Measurements from ENCODE around the gene PQBP1. TPM values are rescaled to one million over a fixed set of nuclear protein-coding genes. Genes with fewer than 3 reads are reported as not detected.

The PQBP1 gene
- total and polyA plus RNA-seq, 3 donors from 2014 or later = 37.8 to 43.7 (median 39.3) TPM

DNA sequence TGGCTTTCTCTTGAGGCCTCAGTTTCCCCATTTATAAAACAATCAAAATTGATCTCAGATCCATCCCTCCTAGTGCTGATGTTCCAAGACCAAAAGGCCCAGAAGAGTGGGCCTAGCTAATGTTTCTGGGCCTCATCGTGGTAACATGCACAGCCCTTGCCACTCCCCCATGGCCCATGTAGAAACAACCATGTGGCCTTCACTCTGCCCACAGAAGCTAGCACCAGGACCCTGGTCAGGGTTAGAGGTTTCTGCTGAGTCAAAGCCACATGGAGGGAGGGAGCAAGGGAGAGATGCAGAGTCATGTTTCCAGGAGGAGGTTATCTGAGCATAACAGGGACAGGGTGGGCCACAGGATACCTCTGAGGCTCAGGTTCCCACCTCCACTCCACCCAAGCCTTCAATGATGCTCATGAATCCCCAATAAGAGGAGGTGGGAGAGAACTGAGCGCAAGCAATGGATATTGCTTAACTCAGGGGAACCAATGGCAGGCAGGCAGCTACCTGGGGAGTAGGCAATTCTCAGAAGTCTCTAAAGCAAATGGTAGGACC, 42.8 kb downstream of the PQBP1 start:
- TF ChIP-seq, protein P1, sequence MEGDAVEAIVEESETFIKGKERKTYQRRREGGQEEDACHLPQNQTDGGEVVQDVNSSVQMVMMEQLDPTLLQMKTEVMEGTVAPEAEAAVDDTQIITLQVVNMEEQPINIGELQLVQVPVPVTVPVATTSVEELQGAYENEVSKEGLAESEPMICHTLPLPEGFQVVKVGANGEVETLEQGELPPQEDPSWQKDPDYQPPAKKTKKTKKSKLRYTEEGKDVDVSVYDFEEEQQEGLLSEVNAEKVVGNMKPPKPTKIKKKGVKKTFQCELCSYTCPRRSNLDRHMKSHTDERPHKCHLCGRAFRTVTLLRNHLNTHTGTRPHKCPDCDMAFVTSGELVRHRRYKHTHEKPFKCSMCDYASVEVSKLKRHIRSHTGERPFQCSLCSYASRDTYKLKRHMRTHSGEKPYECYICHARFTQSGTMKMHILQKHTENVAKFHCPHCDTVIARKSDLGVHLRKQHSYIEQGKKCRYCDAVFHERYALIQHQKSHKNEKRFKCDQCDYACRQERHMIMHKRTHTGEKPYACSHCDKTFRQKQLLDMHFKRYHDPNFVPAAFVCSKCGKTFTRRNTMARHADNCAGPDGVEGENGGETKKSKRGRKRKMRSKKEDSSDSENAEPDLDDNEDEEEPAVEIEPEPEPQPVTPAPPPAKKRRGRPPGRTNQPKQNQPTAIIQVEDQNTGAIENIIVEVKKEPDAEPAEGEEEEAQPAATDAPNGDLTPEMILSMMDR (IDR thresholded peaks at IDR 0.05) = no peak
- TF ChIP-seq POLR2A (IDR thresholded peaks at IDR 0.05) = no peak
- H3K27me3 ChIP-seq = no peaks in the 10 kb centered on the region
- no peaks in the 10 kb centered on the region for H3K4me1 ChIP-seq
- intact Hi-C loops (cut with DNase I; ENCODE audit: low total_unique reads) = no loop called here
- H3K4me3 ChIP-seq = no peak overlapping the region
- no peak overlapping the region for H3K27ac ChIP-seq
- 64% methylated on average over 2 of the region's 2 CpGs; no CpG with 5 or more reads in 1 of the 2 donors for WGBS, 2 donors
- DNase-seq = no peak
- H3K36me3 ChIP-seq (ENCODE audit: low read depth, missing control alignments) = no peaks in the 10 kb centered on the region
- H3K9me3 ChIP-seq = no peaks in the 10 kb centered on the region

DNA sequence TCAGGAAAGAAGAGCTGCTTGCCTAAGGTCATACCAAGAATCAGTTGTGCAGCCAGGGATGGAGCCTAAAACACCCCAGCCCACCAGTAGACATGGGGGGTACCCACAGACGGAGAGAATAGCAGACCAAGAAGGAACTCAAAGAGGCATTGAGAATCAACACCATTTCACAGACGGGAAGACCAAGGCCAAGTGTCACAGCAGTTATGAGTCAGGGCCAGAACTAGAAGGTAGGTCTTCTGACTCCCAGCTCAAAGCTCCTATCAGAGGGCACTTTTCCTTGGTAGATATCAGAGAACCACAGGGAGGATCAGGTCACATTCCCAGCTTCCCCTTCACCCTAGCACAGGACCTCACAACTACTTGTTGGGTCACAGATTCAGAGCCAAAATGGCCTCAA, 45.2 kb downstream of the PQBP1 start:
- H3K4me1 ChIP-seq = no peaks in the 10 kb centered on the region
- no peak overlapping the region for H3K27ac ChIP-seq
- TF ChIP-seq POLR2A (IDR thresholded peaks at IDR 0.05) = no peak
- TF ChIP-seq, protein P1 (IDR thresholded peaks at IDR 0.05) = no peak
- DNase-seq = no peak
- intact Hi-C loops (cut with DNase I; ENCODE audit: low total_unique reads) = no loop called here
- no peak overlapping the region for H3K4me3 ChIP-seq
- WGBS, 2 donors = 70 to 75% methylated on average over 2 of the region's 2 CpGs
- no peaks in the 10 kb centered on the region for H3K36me3 ChIP-seq (ENCODE audit: low read depth, missing control alignments)
- H3K27me3 ChIP-seq = no peaks in the 10 kb centered on the region
- no peaks in the 10 kb centered on the region for H3K9me3 ChIP-seq

DNA sequence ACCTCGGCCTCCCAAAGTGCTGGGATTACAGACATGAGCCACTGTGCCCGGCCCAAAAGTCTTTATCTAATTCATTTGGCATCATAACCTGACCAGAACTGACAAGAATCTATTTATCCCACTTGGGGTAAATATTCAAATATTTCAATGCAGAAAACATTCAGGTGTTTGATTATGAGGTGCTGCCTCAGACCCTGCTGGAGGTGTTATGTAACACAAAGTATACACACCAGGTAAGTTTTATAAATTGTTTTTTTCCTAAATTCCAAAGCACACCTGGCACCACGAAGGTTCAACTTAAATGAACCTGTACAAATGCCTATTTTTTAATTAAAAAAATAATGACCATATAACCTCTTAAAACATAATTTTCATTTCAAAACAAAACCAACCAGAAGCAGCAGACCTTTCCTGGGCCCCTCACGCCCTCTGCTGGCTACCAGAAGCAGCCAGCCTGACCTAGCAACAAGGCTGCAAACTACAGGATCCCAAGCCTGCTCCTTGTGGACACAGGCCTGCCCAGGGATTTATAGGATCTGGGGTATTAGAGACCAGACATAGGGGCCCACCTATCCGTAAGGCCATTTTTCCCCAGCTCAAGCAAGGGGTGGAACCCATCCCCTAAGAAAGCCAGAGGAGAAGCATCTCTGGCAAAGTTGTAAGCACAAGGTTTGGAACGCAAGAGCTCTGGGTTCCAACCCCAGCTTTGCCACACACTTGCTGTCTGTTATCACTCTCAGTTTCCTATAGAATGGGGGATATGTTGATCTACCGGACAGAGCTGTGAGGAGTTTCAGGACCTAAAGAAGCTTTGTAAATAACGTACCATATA, 48.0 kb downstream of the PQBP1 start:
- DNase-seq = peak; percentile 50
- H3K9me3 ChIP-seq = no peaks in the 10 kb centered on the region
- H3K4me1 ChIP-seq = no peaks in the 10 kb centered on the region
- WGBS, 2 donors = 48 to 60% methylated on average over 5 to 6 of the region's 8 CpGs
- no peaks in the 10 kb centered on the region for H3K36me3 ChIP-seq (ENCODE audit: low read depth, missing control alignments)
- TF ChIP-seq, protein P1 (IDR thresholded peaks at IDR 0.05) = peak; percentile 10 to 48 (median 13)
- no peak for TF ChIP-seq POLR2A (IDR thresholded peaks at IDR 0.05)
- intact Hi-C loops (cut with DNase I; ENCODE audit: low total_unique reads) = no loop called here
- H3K4me3 ChIP-seq = no peak overlapping the region
- H3K27me3 ChIP-seq = no peaks in the 10 kb centered on the region
- no peak overlapping the region for H3K27ac ChIP-seq

DNA sequence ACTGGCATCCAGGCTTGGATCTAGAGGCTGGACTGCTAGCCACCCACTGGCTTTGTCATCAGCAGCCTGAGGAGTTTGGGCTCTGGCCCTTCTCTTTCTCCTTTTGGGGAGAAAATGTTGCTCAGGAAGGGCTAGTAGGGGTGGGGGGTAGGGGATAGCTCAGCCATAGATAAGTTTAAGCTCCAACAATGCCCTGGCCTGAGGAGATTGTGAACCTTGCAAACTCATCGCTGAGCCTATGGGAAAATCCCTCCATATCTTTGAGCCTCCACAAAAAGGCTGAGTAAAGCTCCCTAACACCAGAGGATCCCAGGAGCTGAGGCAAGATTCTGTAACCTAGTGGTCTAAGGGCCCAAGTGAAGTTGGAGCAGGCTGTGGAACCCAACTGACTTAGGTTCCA, 50.9 kb downstream of the PQBP1 start:
- no peak for DNase-seq
- WGBS, 2 donors = 100% methylated on average over 1 of the region's 1 CpG; no CpG with 5 or more reads in 1 of the 2 donors
- intact Hi-C loops (cut with DNase I; ENCODE audit: low total_unique reads) = no loop called here
- Histone ChIP-seq H3K9me3 (no peaks in the 10 kb centered on the region), H3K27ac (no peak overlapping the region), H3K36me3 (ENCODE audit: low read depth, missing control alignments) (no peaks in the 10 kb centered on the region), H3K27me3 (no peaks in the 10 kb centered on the region), H3K4me1 (no peaks in the 10 kb centered on the region), H3K4me3 (no peak overlapping the region)
- TF ChIP-seq POLR2A (IDR thresholded peaks at IDR 0.05) = no peak
- TF ChIP-seq, protein P1 (IDR thresholded peaks at IDR 0.05) = no peak

Other genes with a start within 250 kb of the PQBP1 start
- 1 to 10 TPM; 2.5 to 5.5 TPM for gene WAS, start 214.1 kb upstream of the PQBP1 start, total RNA-seq
- 4.7 TPM for gene WAS, start 214.1 kb upstream of the PQBP1 start, polyA plus RNA-seq (ENCODE audit: insufficient read depth, low read depth, low replicate concordance)
- 10 to 100 TPM; 16.5 to 16.7 TPM for gene SUV39H1, start 201.2 kb upstream of the PQBP1 start, total RNA-seq
- gene SUV39H1, start 201.2 kb upstream of the PQBP1 start, polyA plus RNA-seq (ENCODE audit: insufficient read depth, low read depth, low replicate concordance) = 10.3 TPM
- gene GLOD5, start 136.2 kb upstream of the PQBP1 start, total RNA-seq = not detected
- 0.83 TPM for gene GLOD5, start 136.2 kb upstream of the PQBP1 start, polyA plus RNA-seq (ENCODE audit: insufficient read depth, low read depth, low replicate concordance)
- under 1 TPM in 1 of 2 donors, not detected in 1; 0.24 TPM for gene GATA1, start 111.3 kb upstream of the PQBP1 start, total RNA-seq
- 1.3 TPM for gene GATA1, start 111.3 kb upstream of the PQBP1 start, polyA plus RNA-seq (ENCODE audit: insufficient read depth, low read depth, low replicate concordance)
- gene HDAC6, start 95.9 kb upstream of the PQBP1 start, total RNA-seq = 100 to 1,000 TPM; 223 to 269 TPM
- gene HDAC6, start 95.9 kb upstream of the PQBP1 start, polyA plus RNA-seq (ENCODE audit: insufficient read depth, low read depth, low replicate concordance) = 147 TPM
- 1 to 10 TPM; 1.4 to 2.0 TPM for gene ERAS, start 71.4 kb upstream of the PQBP1 start, total RNA-seq
- gene ERAS, start 71.4 kb upstream of the PQBP1 start, polyA plus RNA-seq (ENCODE audit: insufficient read depth, low read depth, low replicate concordance) = 0.76 TPM
- 10 to 100 TPM; 62.5 to 82.8 TPM for gene PCSK1N, start 62.3 kb upstream of the PQBP1 start, total RNA-seq
- gene PCSK1N, start 62.3 kb upstream of the PQBP1 start, polyA plus RNA-seq (ENCODE audit: insufficient read depth, low read depth, low replicate concordance) = 8.6 TPM
- gene TIMM17B, start 162 bp upstream of the PQBP1 start, total RNA-seq = 10 to 100 TPM; 41.2 to 53.2 TPM
- 32.9 TPM for gene TIMM17B, start 162 bp upstream of the PQBP1 start, polyA plus RNA-seq (ENCODE audit: insufficient read depth, low read depth, low replicate concordance)
- gene SLC35A2, start 13.7 kb downstream of the PQBP1 start, total RNA-seq = 10 to 100 TPM; 15.9 to 21.6 TPM
- gene SLC35A2, start 13.7 kb downstream of the PQBP1 start, polyA plus RNA-seq (ENCODE audit: insufficient read depth, low read depth, low replicate concordance) = 18.6 TPM
- 10 to 100 TPM; 21.5 to 23.0 TPM for gene PIM2, start 21.1 kb downstream of the PQBP1 start, total RNA-seq
- 20.6 TPM for gene PIM2, start 21.1 kb downstream of the PQBP1 start, polyA plus RNA-seq (ENCODE audit: insufficient read depth, low read depth, low replicate concordance)
- gene OTUD5, start 59.7 kb downstream of the PQBP1 start, total RNA-seq = 10 to 100 TPM; 74.3 to 77.1 TPM
- gene OTUD5, start 59.7 kb downstream of the PQBP1 start, polyA plus RNA-seq (ENCODE audit: insufficient read depth, low read depth, low replicate concordance) = 36.2 TPM
- gene KCND1, start 73.9 kb downstream of the PQBP1 start, total RNA-seq = 1 to 10 TPM; 2.4 to 3.3 TPM
- gene KCND1, start 73.9 kb downstream of the PQBP1 start, polyA plus RNA-seq (ENCODE audit: insufficient read depth, low read depth, low replicate concordance) = 2.3 TPM
- 10 to 100 TPM; 76.4 to 88.9 TPM for gene GRIPAP1, start 104.3 kb downstream of the PQBP1 start, total RNA-seq
- 44.4 TPM for gene GRIPAP1, start 104.3 kb downstream of the PQBP1 start, polyA plus RNA-seq (ENCODE audit: insufficient read depth, low read depth, low replicate concordance)
- gene TFE3, start 145.4 kb downstream of the PQBP1 start, total RNA-seq = 10 to 100 TPM; 53.9 to 66.0 TPM
- gene TFE3, start 145.4 kb downstream of the PQBP1 start, polyA plus RNA-seq (ENCODE audit: insufficient read depth, low read depth, low replicate concordance) = 29.3 TPM
- gene CCDC120, start 161.1 kb downstream of the PQBP1 start, total RNA-seq = 10 to 100 TPM; 11.0 to 11.2 TPM
- gene CCDC120, start 161.1 kb downstream of the PQBP1 start, polyA plus RNA-seq (ENCODE audit: insufficient read depth, low read depth, low replicate concordance) = 7.5 TPM
- gene PRAF2, start 176.1 kb downstream of the PQBP1 start, total RNA-seq = 10 to 100 TPM; 43.7 to 58.7 TPM
- gene PRAF2, start 176.1 kb downstream of the PQBP1 start, polyA plus RNA-seq (ENCODE audit: insufficient read depth, low read depth, low replicate concordance) = 60.9 TPM
- gene WDR45, start 182.0 kb downstream of the PQBP1 start, total RNA-seq = 10 to 100 TPM; 43.2 to 52.0 TPM
- 27.1 TPM for gene WDR45, start 182.0 kb downstream of the PQBP1 start, polyA plus RNA-seq (ENCODE audit: insufficient read depth, low read depth, low replicate concordance)
- 10 to 100 TPM; 19.6 to 24.8 TPM for gene GPKOW, start 225.8 kb downstream of the PQBP1 start, total RNA-seq
- gene GPKOW, start 225.8 kb downstream of the PQBP1 start, polyA plus RNA-seq (ENCODE audit: insufficient read depth, low read depth, low replicate concordance) = 17.9 TPM